ENCODE data around the gene RANBP17. TPM values are rescaled to one million over a fixed set of nuclear protein-coding genes. Genes with fewer than 3 reads are reported as not detected.

The RANBP17 gene
- total and polyA plus RNA-seq, 2 experiments from 2014 or later, result 43.8 to 53.1 TPM

DNA sequence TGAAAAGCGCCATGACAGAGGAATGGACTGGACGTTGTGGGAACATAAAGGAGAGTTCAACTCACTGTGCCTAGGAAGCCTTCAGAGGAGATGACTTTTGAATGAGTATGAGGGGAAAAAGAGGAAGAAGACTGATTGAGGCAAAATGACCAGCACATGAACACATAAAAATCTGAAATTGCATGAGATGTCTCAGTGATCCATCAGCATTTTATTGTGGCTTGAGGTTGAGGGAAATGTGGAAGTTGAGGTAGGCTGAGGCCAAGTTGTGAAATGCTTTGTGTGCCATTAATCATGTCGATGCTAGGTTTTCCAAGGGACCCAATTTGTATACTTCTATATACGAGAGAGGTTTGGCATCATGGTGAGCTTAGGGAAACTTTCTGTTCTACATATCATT lies 306.4 kb downstream of the RANBP17 start:
- Mint-ChIP-seq H3K27me3 (ENCODE audit: insufficient read depth, low read depth, poor library complexity) (no peaks in the 10 kb centered on the region), H3K4me3 (no peak overlapping the region), H3K36me3 (ENCODE audit: low read depth) (no peaks in the 10 kb centered on the region), H3K9me3 (no peaks in the 10 kb centered on the region), H3K27ac (no peak overlapping the region), H3K4me1 (peaks cover 10% of the 10 kb centered on the region)
- ATAC-seq, result no peak
- DNase-seq (ENCODE audit: low spot score), result no peak
- Histone ChIP-seq H3K4me3 (no peak overlapping the region), H3K27me3 (ENCODE audit: insufficient read depth) (no peaks in the 10 kb centered on the region), H3K9me2 (ENCODE audit: insufficient read depth) (no peaks in the 10 kb centered on the region), H3K36me3 (ENCODE audit: insufficient read depth) (no peaks in the 10 kb centered on the region), H2AFZ (no peak overlapping the region), H3K4me1 (ENCODE audit: insufficient read depth) (peaks cover 3% of the 10 kb centered on the region; the same call in 1 of the 2 replicates), H3K4me2 (no peak overlapping the region), H3K79me2 (replicated peaks; ENCODE audit: insufficient read depth) (no peaks in the 10 kb centered on the region), H3K27ac (ENCODE audit: low read depth) (no peak overlapping the region), H3F3A (replicated peaks; ENCODE audit: low read depth) (no peaks in the 10 kb centered on the region), H4K20me1 (replicated peaks; ENCODE audit: insufficient read depth) (no peaks in the 10 kb centered on the region)
- TF ChIP-seq, protein P1, sequence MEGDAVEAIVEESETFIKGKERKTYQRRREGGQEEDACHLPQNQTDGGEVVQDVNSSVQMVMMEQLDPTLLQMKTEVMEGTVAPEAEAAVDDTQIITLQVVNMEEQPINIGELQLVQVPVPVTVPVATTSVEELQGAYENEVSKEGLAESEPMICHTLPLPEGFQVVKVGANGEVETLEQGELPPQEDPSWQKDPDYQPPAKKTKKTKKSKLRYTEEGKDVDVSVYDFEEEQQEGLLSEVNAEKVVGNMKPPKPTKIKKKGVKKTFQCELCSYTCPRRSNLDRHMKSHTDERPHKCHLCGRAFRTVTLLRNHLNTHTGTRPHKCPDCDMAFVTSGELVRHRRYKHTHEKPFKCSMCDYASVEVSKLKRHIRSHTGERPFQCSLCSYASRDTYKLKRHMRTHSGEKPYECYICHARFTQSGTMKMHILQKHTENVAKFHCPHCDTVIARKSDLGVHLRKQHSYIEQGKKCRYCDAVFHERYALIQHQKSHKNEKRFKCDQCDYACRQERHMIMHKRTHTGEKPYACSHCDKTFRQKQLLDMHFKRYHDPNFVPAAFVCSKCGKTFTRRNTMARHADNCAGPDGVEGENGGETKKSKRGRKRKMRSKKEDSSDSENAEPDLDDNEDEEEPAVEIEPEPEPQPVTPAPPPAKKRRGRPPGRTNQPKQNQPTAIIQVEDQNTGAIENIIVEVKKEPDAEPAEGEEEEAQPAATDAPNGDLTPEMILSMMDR (conservative IDR thresholded peaks at IDR 0.05; ENCODE audit: low read depth in 2 of 2), result no peak
- TF ChIP-seq STAT1 (IDR thresholded peaks at IDR 0.05; ENCODE audit: unreplicated experiment) (no peak), EZH2 (IDR thresholded peaks at IDR 0.05; ENCODE audit: low read depth, unreplicated experiment) (no peak), CREB1 (CRISPR knock-in tag; IDR thresholded peaks at IDR 0.05; ENCODE audit: low read depth) (no peak), EZH2phosphoT487 (IDR thresholded peaks at IDR 0.05; ENCODE audit: unreplicated experiment) (no peak), JUNB (IDR thresholded peaks at IDR 0.05; ENCODE audit: unreplicated experiment) (no peak), ZNF114 (CRISPR knock-in tag; IDR thresholded peaks at IDR 0.05) (no peak), ZNF331 (CRISPR knock-in tag; IDR thresholded peaks at IDR 0.05; ENCODE audit: low read depth) (no peak), POLR2AphosphoS5 (IDR thresholded peaks at IDR 0.05; ENCODE audit: low read depth) (no peak), NANOG (IDR thresholded peaks at IDR 0.05; ENCODE audit: borderline replicate concordance) (no peak)
- TF ChIP-seq, protein P2, sequence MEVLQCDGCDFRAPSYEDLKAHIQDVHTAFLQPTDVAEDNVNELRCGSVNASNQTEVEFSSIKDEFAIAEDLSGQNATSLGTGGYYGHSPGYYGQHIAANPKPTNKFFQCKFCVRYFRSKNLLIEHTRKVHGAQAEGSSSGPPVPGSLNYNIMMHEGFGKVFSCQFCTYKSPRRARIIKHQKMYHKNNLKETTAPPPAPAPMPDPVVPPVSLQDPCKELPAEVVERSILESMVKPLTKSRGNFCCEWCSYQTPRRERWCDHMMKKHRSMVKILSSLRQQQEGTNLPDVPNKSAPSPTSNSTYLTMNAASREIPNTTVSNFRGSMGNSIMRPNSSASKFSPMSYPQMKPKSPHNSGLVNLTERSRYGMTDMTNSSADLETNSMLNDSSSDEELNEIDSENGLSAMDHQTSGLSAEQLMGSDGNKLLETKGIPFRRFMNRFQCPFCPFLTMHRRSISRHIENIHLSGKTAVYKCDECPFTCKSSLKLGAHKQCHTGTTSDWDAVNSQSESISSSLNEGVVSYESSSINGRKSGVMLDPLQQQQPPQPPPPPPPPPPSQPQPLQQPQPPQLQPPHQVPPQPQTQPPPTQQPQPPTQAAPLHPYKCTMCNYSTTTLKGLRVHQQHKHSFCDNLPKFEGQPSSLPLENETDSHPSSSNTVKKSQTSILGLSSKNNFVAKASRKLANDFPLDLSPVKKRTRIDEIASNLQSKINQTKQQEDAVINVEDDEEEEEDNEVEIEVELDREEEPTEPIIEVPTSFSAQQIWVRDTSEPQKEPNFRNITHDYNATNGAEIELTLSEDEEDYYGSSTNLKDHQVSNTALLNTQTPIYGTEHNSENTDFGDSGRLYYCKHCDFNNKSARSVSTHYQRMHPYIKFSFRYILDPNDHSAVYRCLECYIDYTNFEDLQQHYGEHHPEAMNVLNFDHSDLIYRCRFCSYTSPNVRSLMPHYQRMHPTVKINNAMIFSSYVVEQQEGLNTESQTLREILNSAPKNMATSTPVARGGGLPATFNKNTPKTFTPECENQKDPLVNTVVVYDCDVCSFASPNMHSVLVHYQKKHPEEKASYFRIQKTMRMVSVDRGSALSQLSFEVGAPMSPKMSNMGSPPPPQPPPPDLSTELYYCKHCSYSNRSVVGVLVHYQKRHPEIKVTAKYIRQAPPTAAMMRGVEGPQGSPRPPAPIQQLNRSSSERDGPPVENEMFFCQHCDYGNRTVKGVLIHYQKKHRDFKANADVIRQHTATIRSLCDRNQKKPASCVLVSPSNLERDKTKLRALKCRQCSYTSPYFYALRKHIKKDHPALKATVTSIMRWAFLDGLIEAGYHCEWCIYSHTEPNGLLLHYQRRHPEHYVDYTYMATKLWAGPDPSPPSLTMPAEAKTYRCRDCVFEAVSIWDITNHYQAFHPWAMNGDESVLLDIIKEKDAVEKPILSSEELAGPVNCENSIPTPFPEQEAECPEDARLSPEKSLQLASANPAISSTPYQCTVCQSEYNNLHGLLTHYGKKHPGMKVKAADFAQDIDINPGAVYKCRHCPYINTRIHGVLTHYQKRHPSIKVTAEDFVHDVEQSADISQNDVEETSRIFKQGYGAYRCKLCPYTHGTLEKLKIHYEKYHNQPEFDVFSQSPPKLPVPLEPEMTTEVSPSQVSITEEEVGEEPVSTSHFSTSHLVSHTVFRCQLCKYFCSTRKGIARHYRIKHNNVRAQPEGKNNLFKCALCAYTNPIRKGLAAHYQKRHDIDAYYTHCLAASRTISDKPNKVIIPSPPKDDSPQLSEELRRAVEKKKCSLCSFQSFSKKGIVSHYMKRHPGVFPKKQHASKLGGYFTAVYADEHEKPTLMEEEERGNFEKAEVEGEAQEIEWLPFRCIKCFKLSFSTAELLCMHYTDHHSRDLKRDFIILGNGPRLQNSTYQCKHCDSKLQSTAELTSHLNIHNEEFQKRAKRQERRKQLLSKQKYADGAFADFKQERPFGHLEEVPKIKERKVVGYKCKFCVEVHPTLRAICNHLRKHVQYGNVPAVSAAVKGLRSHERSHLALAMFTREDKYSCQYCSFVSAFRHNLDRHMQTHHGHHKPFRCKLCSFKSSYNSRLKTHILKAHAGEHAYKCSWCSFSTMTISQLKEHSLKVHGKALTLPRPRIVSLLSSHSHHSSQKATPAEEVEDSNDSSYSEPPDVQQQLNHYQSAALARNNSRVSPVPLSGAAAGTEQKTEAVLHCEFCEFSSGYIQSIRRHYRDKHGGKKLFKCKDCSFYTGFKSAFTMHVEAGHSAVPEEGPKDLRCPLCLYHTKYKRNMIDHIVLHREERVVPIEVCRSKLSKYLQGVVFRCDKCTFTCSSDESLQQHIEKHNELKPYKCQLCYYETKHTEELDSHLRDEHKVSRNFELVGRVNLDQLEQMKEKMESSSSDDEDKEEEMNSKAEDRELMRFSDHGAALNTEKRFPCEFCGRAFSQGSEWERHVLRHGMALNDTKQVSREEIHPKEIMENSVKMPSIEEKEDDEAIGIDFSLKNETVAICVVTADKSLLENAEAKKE (CRISPR knock-in tag; IDR thresholded peaks at IDR 0.05), result no peak
- TF ChIP-seq, protein P3, sequence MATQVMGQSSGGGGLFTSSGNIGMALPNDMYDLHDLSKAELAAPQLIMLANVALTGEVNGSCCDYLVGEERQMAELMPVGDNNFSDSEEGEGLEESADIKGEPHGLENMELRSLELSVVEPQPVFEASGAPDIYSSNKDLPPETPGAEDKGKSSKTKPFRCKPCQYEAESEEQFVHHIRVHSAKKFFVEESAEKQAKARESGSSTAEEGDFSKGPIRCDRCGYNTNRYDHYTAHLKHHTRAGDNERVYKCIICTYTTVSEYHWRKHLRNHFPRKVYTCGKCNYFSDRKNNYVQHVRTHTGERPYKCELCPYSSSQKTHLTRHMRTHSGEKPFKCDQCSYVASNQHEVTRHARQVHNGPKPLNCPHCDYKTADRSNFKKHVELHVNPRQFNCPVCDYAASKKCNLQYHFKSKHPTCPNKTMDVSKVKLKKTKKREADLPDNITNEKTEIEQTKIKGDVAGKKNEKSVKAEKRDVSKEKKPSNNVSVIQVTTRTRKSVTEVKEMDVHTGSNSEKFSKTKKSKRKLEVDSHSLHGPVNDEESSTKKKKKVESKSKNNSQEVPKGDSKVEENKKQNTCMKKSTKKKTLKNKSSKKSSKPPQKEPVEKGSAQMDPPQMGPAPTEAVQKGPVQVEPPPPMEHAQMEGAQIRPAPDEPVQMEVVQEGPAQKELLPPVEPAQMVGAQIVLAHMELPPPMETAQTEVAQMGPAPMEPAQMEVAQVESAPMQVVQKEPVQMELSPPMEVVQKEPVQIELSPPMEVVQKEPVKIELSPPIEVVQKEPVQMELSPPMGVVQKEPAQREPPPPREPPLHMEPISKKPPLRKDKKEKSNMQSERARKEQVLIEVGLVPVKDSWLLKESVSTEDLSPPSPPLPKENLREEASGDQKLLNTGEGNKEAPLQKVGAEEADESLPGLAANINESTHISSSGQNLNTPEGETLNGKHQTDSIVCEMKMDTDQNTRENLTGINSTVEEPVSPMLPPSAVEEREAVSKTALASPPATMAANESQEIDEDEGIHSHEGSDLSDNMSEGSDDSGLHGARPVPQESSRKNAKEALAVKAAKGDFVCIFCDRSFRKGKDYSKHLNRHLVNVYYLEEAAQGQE (IDR thresholded peaks at IDR 0.05; ENCODE audit: unreplicated experiment), result no peak
- TF ChIP-seq, protein P4, sequence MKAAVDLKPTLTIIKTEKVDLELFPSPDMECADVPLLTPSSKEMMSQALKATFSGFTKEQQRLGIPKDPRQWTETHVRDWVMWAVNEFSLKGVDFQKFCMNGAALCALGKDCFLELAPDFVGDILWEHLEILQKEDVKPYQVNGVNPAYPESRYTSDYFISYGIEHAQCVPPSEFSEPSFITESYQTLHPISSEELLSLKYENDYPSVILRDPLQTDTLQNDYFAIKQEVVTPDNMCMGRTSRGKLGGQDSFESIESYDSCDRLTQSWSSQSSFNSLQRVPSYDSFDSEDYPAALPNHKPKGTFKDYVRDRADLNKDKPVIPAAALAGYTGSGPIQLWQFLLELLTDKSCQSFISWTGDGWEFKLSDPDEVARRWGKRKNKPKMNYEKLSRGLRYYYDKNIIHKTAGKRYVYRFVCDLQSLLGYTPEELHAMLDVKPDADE (IDR thresholded peaks at IDR 0.05), result no peak

Measured in GM23338 (cell line).